GM19324 (cell line): Measurements from ENCODE around the gene CNGB1.

Source experiments
- ATAC-seq: cut with Tn5 transposase; IDR thresholded peaks from one replicate; pipeline ENCODE4 v1.9.1; 2021; ENCODE audit warnings: mild to moderate bottlenecking, moderate library complexity; ENCODE audit not compliant: unreplicated experiment, low FRiP score

The CNGB1 gene

GRCh38 chr16:57997528-57998265, 26.8 kb upstream of the CNGB1 start:
- no peak for ATAC-seq

GRCh38 chr16:57997176-57997527, 26.2 kb upstream of the CNGB1 start:
- no peak for ATAC-seq

GRCh38 chr16:57996406-57997175, 25.7 kb upstream of the CNGB1 start:
- ATAC-seq: no peak

GRCh38 chr16:57995721-57996405, 24.9 kb upstream of the CNGB1 start:
- no peak for ATAC-seq

GRCh38 chr16:57994778-57995177, 23.9 kb upstream of the CNGB1 start:
- no peak for ATAC-seq

GRCh38 chr16:57994361-57994760, 23.4 kb upstream of the CNGB1 start:
- no peak for ATAC-seq

- no peak for ATAC-seq
These were observed 23.0 kb upstream of the CNGB1 start for GRCh38 chr16:57993897-57994296.

- no peak for ATAC-seq
These were observed 22.5 kb upstream of the CNGB1 start for GRCh38 chr16:57993438-57993837.

- ATAC-seq: no peak
These were observed 21.2 kb upstream of the CNGB1 start for GRCh38 chr16:57992084-57992483.

GRCh38 chr16:57991551-57992059, 20.7 kb upstream of the CNGB1 start:
- ATAC-seq: no peak

GRCh38 chr16:57988929-57989328, 18.0 kb upstream of the CNGB1 start:
- no peak for ATAC-seq

GRCh38 chr16:57987441-57988177, 16.7 kb upstream of the CNGB1 start:
- no peak for ATAC-seq

- ATAC-seq: no peak
These were observed 15.3 kb upstream of the CNGB1 start for GRCh38 chr16:57986196-57986595.

GRCh38 chr16:57985204-57986181, 14.6 kb upstream of the CNGB1 start:
- no peak for ATAC-seq

GRCh38 chr16:57984443-57985203, 13.7 kb upstream of the CNGB1 start:
- peak; percentile 78 for ATAC-seq

- no peak for ATAC-seq
These were observed 11.5 kb upstream of the CNGB1 start for GRCh38 chr16:57982385-57982784.

GRCh38 chr16:57981636-57982035, 10.7 kb upstream of the CNGB1 start:
- no peak for ATAC-seq

- no peak for ATAC-seq
These were observed 8.2 kb upstream of the CNGB1 start for GRCh38 chr16:57979006-57979585.
